HL-60 (cell line): ENCODE measurements around the gene CRYBG2.
"Not testable (repeated sequence)": the region's sequence is repeated elsewhere in the genome, so short reads cannot be mapped to it uniquely, and the experiment has no call there.

ENCODE experiments used
- DNase-seq, 2 experiments: peaks; one replicate each; pipeline ENCODE4 v3.0.0-alpha.2; 2010 to 2020; ENCODE audit warnings: low read depth in 1 of 2, low spot score in 1 of 2
- H3K27ac ChIP-seq: fragments of 250-450 bp; sonication (Bioruptor Pico); replicated peaks from 2 replicates; pipeline ENCODE4 v1.5.1; 2020; ENCODE audit warnings: mild to moderate bottlenecking, moderate library complexity
- H3K27me3 ChIP-seq: fragments of 250-450 bp; sonication (Bioruptor Pico); 2 replicates; pipeline ENCODE4 v1.5.1; 2021; ENCODE audit warnings: mild to moderate bottlenecking, moderate library complexity; ENCODE audit not compliant: insufficient read depth, poor library complexity, severe bottlenecking
- H3K4me3 ChIP-seq: replicated peaks from 2 replicates; pipeline ENCODE4 v1.5.1; 2011; ENCODE audit warnings: mild to moderate bottlenecking, control low read depth, low read length; ENCODE audit not compliant: insufficient read depth
- CTCF ChIP-seq: IDR thresholded peaks from one replicate; pipeline ENCODE4 v1.5.1; 2011; ENCODE audit warnings: low read length, control low read depth, inconsistent platforms; ENCODE audit not compliant: insufficient read depth
- GABPA ChIP-seq: IDR thresholded peaks from 2 replicates; pipeline ENCODE4 v1.6.1; 2012; ENCODE audit warnings: low read depth
- POLR2AphosphoS5 ChIP-seq: IDR thresholded peaks from 2 replicates; pipeline ENCODE4 v1.6.1; 2012; ENCODE audit warnings: low read depth
- REST ChIP-seq: IDR thresholded peaks from 2 replicates; pipeline ENCODE4 v1.6.1; 2012; ENCODE audit warnings: low read depth; ENCODE audit not compliant: insufficient replicate concordance
- SPI1 ChIP-seq: IDR thresholded peaks from 2 replicates; pipeline ENCODE4 v1.6.1; 2012; ENCODE audit warnings: low read depth, mild to moderate bottlenecking, borderline replicate concordance

CRYBG2 gene

GRCh38 chr1:26373789-26374188 is 19.9 kb upstream of the CRYBG2 start:
- Histone ChIP-seq H3K4me3 (no peak overlapping the region), H3K27ac (no peak overlapping the region), H3K27me3 (no peaks in the 10 kb centered on the region)
- no peak for DNase-seq
- no peak for TF ChIP-seq SPI1
- no peak for TF ChIP-seq CTCF
- TF ChIP-seq GABPA = no peak
- no peak for TF ChIP-seq POLR2AphosphoS5
- no peak for TF ChIP-seq REST

- H3K27me3 ChIP-seq = no peaks in the 10 kb centered on the region
Measured at GRCh38 chr1:26373281-26373680, 19.4 kb upstream of the CRYBG2 start.

GRCh38 chr1:26372611-26373010 is 18.7 kb upstream of the CRYBG2 start, which contains the start of gene ZNF683:
Gene ZNF683, minus strand, starts transcription at chr1:26372750. Its CDS starts 4,179 bp downstream, at chr1:26368571.
- H3K27ac ChIP-seq, H3K4me3 ChIP-seq: not testable (repeated sequence)
- peak; percentile 43; the same call in 1 of the 2 replicates for TF ChIP-seq SPI1

More at GRCh38 chr1:26373281-26373680, 19.4 kb upstream of the CRYBG2 start:
- no peak for DNase-seq
- Histone ChIP-seq H3K27ac (no peak overlapping the region), H3K4me3 (no peak overlapping the region)
- TF ChIP-seq SPI1 (no peak), CTCF (no peak), GABPA (no peak), POLR2AphosphoS5 (no peak), REST (no peak)

GRCh38 chr1:26372039-26372438 is 18.1 kb upstream of the CRYBG2 start:
- TF ChIP-seq SPI1 = no peak
- TF ChIP-seq REST = no peak
- TF ChIP-seq GABPA = no peak
- no peaks in the 10 kb centered on the region for H3K27me3 ChIP-seq
- no peak overlapping the region for H3K27ac ChIP-seq
- H3K4me3 ChIP-seq = no peak overlapping the region
- no peak for DNase-seq

More at GRCh38 chr1:26372611-26373010, 18.7 kb upstream of the CRYBG2 start, which contains the start of gene ZNF683:
- not testable (repeated sequence) for DNase-seq, H3K27me3 ChIP-seq
